ENCODE results near the gene TMEM200A. TPM values are rescaled to one million over a fixed set of nuclear protein-coding genes. Genes with fewer than 3 reads are reported as not detected.
A peak's percentile ranks its signal among the peaks of the same experiment; 100 is the strongest.

The TMEM200A gene
- total and polyA plus RNA-seq, 10 of the 15 experiments (the other 5 are each of a cell fraction or from before 2014, with no cell fraction given), result 5.5 to 12.4 (median 9.6) TPM

GRCh38 chr6:130467146-130468050 lies 101.6 kb downstream of the TMEM200A start:
- no TSS peak for BruUV-seq (replicated peaks)
- no peaks in the 10 kb centered on the region for H3K4me1 ChIP-seq (ENCODE audit: control insufficient read depth, insufficient read depth, low read length)
- intact Hi-C loops (cut with micrococcal nuclease; ENCODE audit: unreplicated experiment) (no loop called here), in situ Hi-C loops (cut with MboI) (no loop called here)
- ChIA-PET CTCF (interaction anchor here (1.0 to 1.4 kb wide), 3 partner anchors 9 to 231 kb away, joined by 3 to 4 read pairs (median 3); no protein-coding TSS in a partner anchor), POLR2A (no interaction called here), RAD21 (ENCODE audit: unreplicated experiment) (interaction anchor here (0.6 to 0.7 kb wide), 2 partner anchors 16 to 1598 kb away, joined by 3 to 4 read pairs; no protein-coding TSS in a partner anchor), SMC1A (ENCODE audit: uncharacterized antibody, unreplicated experiment) (interaction anchor here (1.2 to 1.6 kb wide), 6 partner anchors 7 to 100 kb away, joined by 3 to 5 read pairs (median 4); no protein-coding TSS in a partner anchor)
- ATAC-seq (peak; percentile 26; the same call in 1 of the 3 replicates), DNase-seq (ENCODE audit: low read depth, low spot score) (no peak), FAIRE-seq (no peak)
- WGBS (ENCODE audit: insufficient coverage, insufficient replicate concordance, low lambda C conversion rate, missing lambda C conversion rate), result 0% methylated on average over 1 of the region's 1 CpG
- no peaks in the 10 kb centered on the region; a peak in 1 of 4 replicates for H3K27me3 ChIP-seq (replicated peaks in 1 of 2; ENCODE audit: control insufficient read depth in 2 of 2, insufficient read depth in 2 of 2, low read length in 1 of 2)
- no peak overlapping the region for H3K9ac ChIP-seq (ENCODE audit: control insufficient read depth, insufficient read depth, low read length)
- no peak for TF ChIP-seq SREBF1 (IDR thresholded peaks at IDR 0.05; ENCODE audit: low read length)
- no peak for TF ChIP-seq IRF5 (IDR thresholded peaks at IDR 0.05; ENCODE audit: borderline replicate concordance)
- TF ChIP-seq, protein P1, sequence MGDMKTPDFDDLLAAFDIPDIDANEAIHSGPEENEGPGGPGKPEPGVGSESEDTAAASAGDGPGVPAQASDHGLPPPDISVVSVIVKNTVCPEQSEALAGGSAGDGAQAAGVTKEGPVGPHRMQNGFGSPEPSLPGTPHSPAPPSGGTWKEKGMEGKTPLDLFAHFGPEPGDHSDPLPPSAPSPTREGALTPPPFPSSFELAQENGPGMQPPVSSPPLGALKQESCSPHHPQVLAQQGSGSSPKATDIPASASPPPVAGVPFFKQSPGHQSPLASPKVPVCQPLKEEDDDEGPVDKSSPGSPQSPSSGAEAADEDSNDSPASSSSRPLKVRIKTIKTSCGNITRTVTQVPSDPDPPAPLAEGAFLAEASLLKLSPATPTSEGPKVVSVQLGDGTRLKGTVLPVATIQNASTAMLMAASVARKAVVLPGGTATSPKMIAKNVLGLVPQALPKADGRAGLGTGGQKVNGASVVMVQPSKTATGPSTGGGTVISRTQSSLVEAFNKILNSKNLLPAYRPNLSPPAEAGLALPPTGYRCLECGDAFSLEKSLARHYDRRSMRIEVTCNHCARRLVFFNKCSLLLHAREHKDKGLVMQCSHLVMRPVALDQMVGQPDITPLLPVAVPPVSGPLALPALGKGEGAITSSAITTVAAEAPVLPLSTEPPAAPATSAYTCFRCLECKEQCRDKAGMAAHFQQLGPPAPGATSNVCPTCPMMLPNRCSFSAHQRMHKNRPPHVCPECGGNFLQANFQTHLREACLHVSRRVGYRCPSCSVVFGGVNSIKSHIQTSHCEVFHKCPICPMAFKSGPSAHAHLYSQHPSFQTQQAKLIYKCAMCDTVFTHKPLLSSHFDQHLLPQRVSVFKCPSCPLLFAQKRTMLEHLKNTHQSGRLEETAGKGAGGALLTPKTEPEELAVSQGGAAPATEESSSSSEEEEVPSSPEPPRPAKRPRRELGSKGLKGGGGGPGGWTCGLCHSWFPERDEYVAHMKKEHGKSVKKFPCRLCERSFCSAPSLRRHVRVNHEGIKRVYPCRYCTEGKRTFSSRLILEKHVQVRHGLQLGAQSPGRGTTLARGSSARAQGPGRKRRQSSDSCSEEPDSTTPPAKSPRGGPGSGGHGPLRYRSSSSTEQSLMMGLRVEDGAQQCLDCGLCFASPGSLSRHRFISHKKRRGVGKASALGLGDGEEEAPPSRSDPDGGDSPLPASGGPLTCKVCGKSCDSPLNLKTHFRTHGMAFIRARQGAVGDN (IDR thresholded peaks at IDR 0.05), result no peak
- peak; percentile 24; the same call in 1 of the 2 replicates for TF ChIP-seq RUNX3 (IDR thresholded peaks at IDR 0.05; ENCODE audit: low read length)
- no peak for TF ChIP-seq KDM1A (IDR thresholded peaks at IDR 0.05; ENCODE audit: borderline replicate concordance)
- no peak overlapping the region for H3K27ac ChIP-seq (ENCODE audit: control insufficient read depth, insufficient read depth)
- no peaks in the 10 kb centered on the region for H3K79me2 ChIP-seq (ENCODE audit: control insufficient read depth, insufficient read depth, low read length)
- H3K36me3 ChIP-seq (ENCODE audit: control insufficient read depth in 2 of 2, insufficient read depth in 2 of 2, low read length in 1 of 2), result no peaks in the 10 kb centered on the region
- H3K4me2 ChIP-seq (ENCODE audit: control insufficient read depth, insufficient read depth), result no peak overlapping the region
- H2AFZ ChIP-seq (ENCODE audit: control insufficient read depth, low read depth, low read length), result no peak overlapping the region
- no peaks in the 10 kb centered on the region for H4K20me1 ChIP-seq (ENCODE audit: control insufficient read depth, insufficient read depth)
- H3K4me3 ChIP-seq, result no peak overlapping the region
- H3K9me3 ChIP-seq (replicated peaks; ENCODE audit: control insufficient read depth, insufficient read depth, low read length), result no peaks in the 10 kb centered on the region
